AG04449 (cell line): ENCODE measurements around the gene CLK3.

Source experiments
- CTCF ChIA-PET: fragments of 350-600 bp; formaldehyde crosslinking; extraction: SDS; loops from one replicate; lab custom pipeline; 2021; ENCODE audit warnings: antibody characterized with exemption; lab: Yijun Ruan, JAX
- POLR2A ChIA-PET: fragments of 400-600, 350-600 bp; formaldehyde crosslinking; extraction: SDS; loops from one replicate; lab custom pipeline; 2020; ENCODE audit warnings: antibody characterized with exemption, inconsistent platforms; lab: Yijun Ruan, JAX
- DNase-seq: peaks from one replicate; pipeline ENCODE4 v3.0.0-alpha.2; 2010; ENCODE audit warnings: low read depth, low spot score
- H3K4me3 ChIP-seq: 2 replicates; pipeline ENCODE4 v1.5.1; 2011; ENCODE audit warnings: low read depth, mild to moderate bottlenecking, control low read depth, low read length
- TF ChIP-seq, protein P1 (sequence below): IDR thresholded peaks from one replicate; pipeline ENCODE4 v1.5.1; 2011; ENCODE audit warnings: mild to moderate bottlenecking, moderate library complexity, low read length, control low read depth, inconsistent platforms; ENCODE audit not compliant: insufficient read depth; ENCODE audit errors: missing control alignments

CLK3 gene

DNA sequence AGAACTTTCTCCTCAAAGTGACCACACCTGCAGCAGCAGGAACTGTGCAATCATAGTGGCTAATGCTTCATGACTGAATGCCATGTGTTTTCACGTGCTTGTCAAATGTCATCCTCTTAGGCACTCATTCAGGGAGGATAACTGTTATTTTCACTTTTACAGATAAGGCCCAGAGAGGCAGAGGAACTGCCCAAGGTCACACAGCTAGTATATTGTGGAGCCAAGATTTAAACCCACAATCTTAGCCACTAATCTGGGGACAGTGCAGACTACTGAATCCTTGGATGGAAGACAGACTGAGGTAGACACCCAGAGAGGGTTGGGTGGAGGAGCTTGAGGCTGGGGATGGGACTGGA, 9.9 kb upstream of the CLK3 start:
- no peak for DNase-seq
- ChIA-PET POLR2A (no interaction called here), CTCF (no interaction called here)
- TF ChIP-seq, protein P1, sequence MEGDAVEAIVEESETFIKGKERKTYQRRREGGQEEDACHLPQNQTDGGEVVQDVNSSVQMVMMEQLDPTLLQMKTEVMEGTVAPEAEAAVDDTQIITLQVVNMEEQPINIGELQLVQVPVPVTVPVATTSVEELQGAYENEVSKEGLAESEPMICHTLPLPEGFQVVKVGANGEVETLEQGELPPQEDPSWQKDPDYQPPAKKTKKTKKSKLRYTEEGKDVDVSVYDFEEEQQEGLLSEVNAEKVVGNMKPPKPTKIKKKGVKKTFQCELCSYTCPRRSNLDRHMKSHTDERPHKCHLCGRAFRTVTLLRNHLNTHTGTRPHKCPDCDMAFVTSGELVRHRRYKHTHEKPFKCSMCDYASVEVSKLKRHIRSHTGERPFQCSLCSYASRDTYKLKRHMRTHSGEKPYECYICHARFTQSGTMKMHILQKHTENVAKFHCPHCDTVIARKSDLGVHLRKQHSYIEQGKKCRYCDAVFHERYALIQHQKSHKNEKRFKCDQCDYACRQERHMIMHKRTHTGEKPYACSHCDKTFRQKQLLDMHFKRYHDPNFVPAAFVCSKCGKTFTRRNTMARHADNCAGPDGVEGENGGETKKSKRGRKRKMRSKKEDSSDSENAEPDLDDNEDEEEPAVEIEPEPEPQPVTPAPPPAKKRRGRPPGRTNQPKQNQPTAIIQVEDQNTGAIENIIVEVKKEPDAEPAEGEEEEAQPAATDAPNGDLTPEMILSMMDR: no peak
- no peak overlapping the region for H3K4me3 ChIP-seq

DNA sequence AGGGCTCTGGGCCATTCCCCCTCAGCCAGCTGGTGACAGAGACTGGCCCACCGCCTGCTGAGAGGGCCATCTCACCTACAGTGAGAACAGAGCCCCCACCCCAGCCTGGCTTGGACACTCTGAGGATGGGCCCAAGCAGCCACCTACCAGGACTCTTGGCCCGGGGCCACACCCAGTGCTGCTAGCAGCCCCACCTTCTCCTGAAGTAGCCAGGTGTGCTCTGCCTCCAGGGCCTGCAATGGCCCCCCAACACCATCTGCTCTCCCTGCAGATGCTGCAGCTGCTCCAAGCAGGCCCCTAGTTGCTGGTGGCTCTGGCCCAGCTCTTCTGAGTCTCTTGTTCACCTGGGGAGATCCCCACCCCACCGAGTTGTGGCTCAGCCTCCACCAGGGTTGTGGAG, 6.8 kb upstream of the CLK3 start:
- DNase-seq: no peak
- POLR2A ChIA-PET: no interaction called here
- TF ChIP-seq, protein P1: no peak
- H3K4me3 ChIP-seq: no peak overlapping the region
- CTCF ChIA-PET: interaction anchor here (0.8 to 46.3 kb wide), 4 partner anchors 9 to 234 kb away, joined by 3 to 1672 read pairs (median 172); partner anchors contain the start of gene CSK

DNA sequence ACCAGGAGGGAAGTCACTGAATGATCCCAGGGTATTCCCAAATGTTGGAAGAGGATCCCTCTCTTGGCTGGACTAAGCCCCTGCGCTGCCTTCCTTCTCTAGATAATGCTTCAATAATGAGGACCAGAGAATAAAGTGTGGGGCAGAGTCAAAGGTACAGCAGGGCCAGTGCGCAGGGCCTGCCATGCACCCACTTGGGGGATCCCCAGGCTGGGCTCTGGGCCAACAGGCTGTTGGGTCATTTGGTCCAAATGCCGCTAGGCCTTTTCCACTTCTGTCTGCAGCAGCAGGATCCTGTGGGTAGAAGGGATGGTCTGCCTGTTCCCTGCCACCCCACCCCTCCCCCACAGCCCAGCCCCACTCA, 5.7 kb upstream of the CLK3 start:
- ChIA-PET CTCF (interaction anchor here (19.6 to 46.3 kb wide), 2 partner anchors 27 to 162 kb away, joined by 338 to 1672 read pairs; partner anchors contain the start of gene CSK), POLR2A (no interaction called here)
- DNase-seq: no peak
- TF ChIP-seq, protein P1: no peak
- H3K4me3 ChIP-seq: no peak overlapping the region

GRCh38 chr15:74610302-74610951, 5.2 kb upstream of the CLK3 start:
- H3K4me3 ChIP-seq: no peak overlapping the region
- ChIA-PET POLR2A (interaction anchor here (1.3 kb wide), 1 partner anchor 12 kb away, joined by 6 read pairs; no protein-coding TSS in a partner anchor), CTCF (interaction anchor here (19.6 to 46.3 kb wide), 2 partner anchors 26 to 162 kb away, joined by 338 to 1672 read pairs; partner anchors contain the start of gene CSK)
- TF ChIP-seq, protein P1: no peak
- no peak for DNase-seq

DNA sequence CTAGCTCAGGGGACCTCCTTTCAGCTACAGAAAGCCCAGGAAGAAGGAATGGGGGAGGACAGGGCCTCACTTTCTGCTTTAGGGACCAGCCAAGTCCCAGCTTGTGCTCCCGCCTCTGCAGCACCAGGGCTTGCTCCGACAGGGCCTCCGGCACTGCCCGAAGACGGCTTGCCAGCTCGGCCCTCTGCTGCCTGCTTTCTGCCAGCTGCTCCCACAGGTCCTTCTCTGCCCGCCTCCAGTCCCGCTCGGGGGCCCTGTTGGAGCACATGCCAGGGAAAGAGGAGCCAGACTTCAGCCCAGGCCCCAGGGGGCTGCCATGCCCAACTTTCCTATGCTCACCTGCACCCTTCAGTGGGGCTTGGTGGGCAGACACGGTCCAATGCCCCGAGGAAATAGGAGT, 4.3 kb upstream of the CLK3 start:
- DNase-seq: no peak
- CTCF ChIA-PET: interaction anchor here (19.6 to 46.3 kb wide), 2 partner anchors 25 to 161 kb away, joined by 338 to 1672 read pairs; partner anchors contain the start of gene CSK
- no peak overlapping the region for H3K4me3 ChIP-seq
- POLR2A ChIA-PET: interaction anchor here (1.3 kb wide), 1 partner anchor 13 kb away, joined by 6 read pairs; no protein-coding TSS in a partner anchor
- TF ChIP-seq, protein P1: no peak

- no peak for DNase-seq
- TF ChIP-seq, protein P1: no peak
- CTCF ChIA-PET: interaction anchor here (0.9 to 46.3 kb wide), 3 partner anchors 12 to 160 kb away, joined by 3 to 1672 read pairs (median 338); partner anchors contain the start of gene CSK
- POLR2A ChIA-PET: interaction anchor here (1.3 kb wide), 1 partner anchor 13 kb away, joined by 6 read pairs; no protein-coding TSS in a partner anchor
- no peak overlapping the region for H3K4me3 ChIP-seq
Measured at GRCh38 chr15:74611834-74612233, 3.8 kb upstream of the CLK3 start.
